Stimulated activated CD8-positive, alpha-beta memory T cell treated with anti-CD3 and anti-CD28 coated beads, Interleukin-12 subunit alpha, Interleukin-12 subunit beta, amount 100 ng/mL, for 1 hour (primary cell): ENCODE results near the gene ARHGAP6.

Source experiments
- DNase-seq: peaks from one replicate; pipeline ENCODE4 v3.0.0-alpha.2; 2020; ENCODE audit warnings: low read depth

Gene ARHGAP6

GRCh38 chrX:11575332-11575731 lies 90.4 kb downstream of the ARHGAP6 start:
- DNase-seq: no peak

DNA sequence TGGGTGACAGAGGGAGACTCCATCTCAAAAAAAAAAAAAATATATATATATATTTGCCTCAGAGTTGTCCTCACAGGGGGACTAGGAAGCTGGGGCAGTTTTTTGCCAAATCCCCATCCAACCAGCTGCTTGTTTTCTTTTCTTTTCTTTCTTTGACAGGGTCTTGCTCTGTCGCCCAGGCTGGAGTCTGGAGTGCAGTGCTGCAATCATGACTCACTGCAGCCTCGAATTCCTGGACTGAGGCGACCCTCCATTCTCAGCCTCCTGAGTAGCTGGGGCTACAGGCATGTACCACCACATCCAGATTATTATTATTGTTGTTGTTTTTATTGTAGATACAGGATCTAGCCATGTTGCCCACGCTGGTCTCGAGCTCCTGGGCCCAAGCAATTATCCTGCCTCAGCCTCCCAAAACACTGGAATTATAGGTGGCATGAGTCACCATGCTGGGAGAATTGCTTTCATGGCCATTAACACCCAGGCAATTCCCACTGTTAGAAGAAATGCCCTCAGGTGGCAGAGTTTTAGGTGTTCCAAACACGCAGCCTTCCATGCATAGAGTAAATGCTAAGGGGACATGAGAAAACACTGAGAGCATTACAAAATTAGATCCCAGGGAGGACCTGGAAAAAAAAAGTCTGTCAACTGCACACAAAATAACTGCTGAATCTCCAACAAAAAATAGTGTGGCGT lies 98.0 kb downstream of the ARHGAP6 start:
- DNase-seq: no peak

DNA sequence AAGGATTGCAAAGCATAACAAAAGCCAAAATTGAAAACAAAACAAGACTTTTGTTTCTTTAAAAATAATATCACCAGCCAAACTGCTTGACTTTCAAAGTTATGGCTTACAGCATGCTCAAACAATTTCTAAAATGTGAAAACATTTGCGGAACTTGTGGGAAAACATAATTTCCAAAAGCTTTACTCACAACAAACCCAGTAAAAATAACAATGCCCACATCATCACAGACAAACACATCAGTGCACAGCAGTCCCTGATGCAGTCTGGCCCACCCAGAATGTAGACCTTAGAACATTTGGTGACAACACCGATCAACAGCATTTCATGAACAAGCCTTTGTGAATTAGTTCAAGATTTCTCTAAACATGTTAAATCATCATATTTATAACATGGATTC lies 98.9 kb downstream of the ARHGAP6 start:
- no peak for DNase-seq

DNA sequence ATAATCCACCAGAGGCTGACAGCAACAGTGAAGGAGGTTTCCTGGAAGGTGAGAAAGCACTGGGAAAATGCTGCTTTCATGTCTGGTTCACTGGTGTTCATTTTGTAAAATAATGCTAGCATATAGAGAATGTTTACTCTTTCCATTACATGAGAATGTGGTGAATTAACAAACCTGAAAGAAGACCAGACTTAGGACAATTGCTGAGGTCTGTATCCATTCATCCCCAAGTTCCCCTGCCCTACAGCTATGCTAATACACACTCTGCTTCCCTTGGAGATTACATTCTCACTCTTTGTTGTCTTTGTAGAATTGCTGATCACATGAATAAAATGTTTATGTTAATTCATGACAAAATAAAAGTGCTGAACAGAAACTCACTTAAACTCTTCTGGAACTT lies 99.5 kb downstream of the ARHGAP6 start:
- no peak for DNase-seq

- DNase-seq: no peak
These were observed 101.2 kb downstream of the ARHGAP6 start for GRCh38 chrX:11564546-11564945.

DNA sequence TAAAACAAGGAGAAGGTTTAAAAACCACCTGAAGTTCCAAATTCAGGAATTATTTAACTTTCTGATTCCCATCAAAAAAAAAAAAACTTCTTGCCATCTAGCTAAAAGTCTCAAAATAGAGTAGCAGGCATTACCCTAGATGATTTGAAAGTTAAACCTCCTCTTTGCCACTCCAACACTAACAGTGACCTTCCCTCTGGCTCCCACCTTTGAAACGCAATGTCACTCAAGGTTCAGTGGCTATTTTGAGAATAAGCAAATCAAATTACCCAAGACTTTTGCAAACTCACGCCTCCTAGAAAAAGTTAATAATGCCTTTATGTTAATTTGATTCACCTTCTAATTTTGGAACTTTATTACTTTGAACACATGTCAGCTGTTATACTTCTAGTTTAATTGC lies 103.2 kb downstream of the ARHGAP6 start:
- DNase-seq: no peak

DNA sequence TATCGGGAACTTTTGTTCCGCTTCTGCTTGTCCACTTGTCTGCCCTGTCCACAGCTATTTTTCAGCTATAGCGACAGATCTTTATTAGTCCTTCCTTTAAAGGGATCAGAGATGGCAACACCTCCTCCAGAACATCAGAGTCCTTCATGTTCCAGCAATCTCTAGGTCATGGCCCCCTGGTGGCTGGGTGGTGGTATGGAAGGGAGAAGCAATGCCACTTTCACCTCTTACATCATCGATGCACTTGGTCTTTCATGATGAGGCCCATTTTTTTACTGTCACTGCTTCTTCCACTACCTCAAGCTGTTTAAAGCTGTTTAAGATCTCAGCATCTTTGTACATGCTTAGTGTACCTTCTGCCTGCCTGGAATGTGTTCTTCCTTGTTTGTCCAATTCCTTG lies 106.7 kb downstream of the ARHGAP6 start:
- no peak for DNase-seq

- DNase-seq: no peak
These were observed 108.6 kb downstream of the ARHGAP6 start for GRCh38 chrX:11557120-11557519.

DNA sequence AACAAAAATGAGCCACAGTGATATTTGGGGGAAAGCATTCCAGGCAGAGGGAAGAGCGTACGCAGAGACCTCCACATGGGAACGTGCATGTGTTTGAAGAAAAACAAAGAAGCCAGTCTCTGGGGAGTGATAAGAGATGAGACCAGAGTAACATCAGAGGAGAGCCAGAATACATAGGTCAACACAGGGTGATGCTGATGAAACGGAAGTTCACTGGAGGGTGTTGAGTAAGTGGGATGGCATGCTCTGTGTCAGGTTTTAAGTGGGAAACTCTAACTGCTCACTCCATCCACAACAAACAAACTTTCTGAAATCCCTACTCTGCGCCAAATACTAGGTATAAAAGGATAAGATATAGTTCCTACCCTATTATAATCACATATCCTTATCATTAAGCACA lies 110.0 kb downstream of the ARHGAP6 start:
- DNase-seq: no peak

DNA sequence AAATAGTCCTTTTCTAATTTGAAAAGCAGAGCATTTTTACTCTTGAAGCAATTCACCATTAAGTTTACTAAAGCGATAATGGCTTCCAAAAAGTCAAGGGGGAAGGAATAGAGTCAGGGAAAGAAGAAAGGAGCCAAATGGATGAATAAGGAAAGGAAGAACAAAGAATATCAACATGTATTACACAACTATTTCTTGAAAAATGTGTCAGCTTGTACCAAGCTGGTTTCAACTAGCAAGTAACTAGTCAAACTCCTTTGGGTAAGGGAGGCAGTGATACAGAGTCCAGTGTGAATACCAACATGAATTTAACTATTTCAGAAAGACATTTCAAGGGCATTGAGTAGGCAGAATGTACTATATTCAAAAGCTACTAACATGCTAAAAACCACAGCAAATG lies 112.1 kb downstream of the ARHGAP6 start:
- no peak for DNase-seq

- DNase-seq: no peak
These were observed 114.6 kb downstream of the ARHGAP6 start for GRCh38 chrX:11551151-11551550.

DNA sequence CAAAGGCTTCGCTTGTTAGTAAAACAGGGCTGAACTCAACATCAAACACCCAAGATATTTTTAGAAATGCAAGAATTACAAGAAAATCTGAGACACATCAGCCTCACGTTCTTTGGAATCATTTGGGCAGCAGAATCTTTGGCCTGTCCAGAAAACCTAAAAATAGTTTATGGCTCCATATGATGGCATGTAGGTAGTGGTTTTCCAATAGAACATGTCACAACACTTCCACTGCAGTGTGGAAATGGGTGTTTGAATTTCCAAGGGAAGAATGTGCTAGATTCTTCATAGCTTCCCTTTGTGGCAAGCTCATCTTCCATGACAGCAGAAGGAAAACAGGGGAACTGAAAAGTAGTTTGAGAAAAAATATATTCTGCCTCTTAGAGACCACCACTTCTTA lies 118.8 kb downstream of the ARHGAP6 start:
- DNase-seq: no peak

DNA sequence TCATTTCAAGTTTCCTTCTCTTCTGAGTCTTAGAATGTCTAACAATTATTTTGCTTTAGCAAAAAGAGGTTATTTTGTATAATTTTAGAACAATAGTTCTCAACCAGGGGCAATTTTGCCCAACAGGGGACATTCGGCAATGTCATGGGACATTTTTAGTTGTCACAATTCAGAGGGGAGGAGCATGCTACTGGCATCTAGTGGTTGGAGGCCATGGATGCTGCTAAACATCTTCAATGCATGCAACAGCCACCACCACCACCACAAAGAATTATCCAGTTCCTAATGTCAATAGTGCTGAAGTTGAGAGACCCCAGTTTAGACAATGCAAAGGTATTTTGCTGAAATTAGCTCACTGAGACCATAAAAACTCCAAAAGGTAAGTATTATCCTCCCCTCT lies 122.5 kb downstream of the ARHGAP6 start:
- DNase-seq: no peak

DNA sequence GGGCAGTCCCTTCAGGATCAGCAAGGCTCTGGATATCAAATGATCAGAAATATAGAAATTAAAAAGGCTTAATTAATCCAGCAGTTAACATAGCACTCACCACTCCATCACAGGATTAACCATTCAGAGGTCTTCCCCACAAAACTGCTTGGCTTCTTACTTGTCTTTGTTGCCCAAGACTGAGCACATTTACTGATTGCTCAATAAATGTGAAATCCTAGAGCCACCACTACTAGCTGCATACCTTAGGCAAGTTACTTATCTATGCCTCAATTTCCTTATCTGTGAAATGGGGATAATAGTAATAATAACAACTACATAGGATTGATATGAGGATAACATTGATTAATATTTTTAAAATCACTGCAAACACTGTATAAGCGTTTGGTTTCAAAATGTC lies 124.2 kb downstream of the ARHGAP6 start:
- DNase-seq: no peak

DNA sequence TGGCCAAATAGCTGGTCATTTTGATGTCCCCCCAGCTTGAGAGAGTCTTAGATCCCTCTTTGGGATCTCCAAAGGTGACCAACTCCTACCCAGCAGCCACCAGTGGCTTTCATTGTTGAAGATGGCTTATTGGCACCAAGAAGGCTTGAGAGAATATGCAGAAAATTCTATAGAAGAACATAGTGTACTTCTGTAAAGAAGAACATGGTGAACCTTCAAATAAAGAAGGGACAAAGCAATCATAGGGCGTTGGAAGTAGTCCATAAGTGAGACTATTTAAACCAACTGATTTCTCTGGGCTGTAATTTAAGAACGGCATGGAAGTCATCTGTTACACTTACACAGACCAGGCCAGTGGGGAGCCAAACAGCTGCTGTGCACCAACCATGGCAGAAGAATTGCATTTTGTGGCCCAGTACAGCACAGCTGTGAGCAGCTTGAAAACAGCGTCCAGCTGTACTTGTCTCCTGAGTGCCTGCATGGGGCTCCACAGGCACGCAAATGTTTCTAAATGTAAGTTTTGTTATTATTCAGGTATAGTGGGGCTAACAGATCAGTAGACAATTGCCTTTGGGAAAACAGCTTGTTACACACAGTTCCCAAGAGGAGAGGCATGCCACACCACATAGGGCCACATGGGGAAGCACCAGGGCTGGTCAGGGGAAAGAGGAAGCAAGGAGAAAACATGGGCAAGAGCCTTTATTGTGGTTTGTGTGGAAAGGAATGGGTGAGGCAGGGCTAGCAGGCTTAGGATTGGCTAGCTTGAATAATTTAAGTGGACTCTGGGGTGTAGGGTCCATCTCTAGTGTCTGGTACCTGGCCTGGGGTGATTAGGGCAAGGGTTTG lies 125.0 kb downstream of the ARHGAP6 start:
- DNase-seq: no peak

DNA sequence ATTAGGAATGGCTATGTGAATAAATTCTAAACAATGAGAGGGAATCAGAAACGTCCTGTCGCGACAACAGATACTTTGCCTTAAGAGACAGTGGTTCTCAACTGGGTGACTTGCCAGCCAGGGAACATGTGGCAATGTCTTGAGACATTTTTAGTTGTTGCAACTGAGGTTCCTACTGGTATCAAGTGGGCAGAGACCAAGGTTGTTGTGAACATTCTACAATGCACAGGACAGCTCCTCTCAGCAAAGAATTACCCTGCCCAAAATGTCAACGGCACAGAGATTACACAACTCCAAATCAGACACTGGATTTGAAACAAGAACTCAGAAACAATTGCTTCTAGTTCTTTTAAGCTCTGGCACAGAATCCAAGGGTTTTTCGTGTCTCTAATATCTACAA lies 128.6 kb downstream of the ARHGAP6 start:
- no peak for DNase-seq

GRCh38 chrX:11535156-11535919 lies 130.4 kb downstream of the ARHGAP6 start:
- DNase-seq: no peak

DNA sequence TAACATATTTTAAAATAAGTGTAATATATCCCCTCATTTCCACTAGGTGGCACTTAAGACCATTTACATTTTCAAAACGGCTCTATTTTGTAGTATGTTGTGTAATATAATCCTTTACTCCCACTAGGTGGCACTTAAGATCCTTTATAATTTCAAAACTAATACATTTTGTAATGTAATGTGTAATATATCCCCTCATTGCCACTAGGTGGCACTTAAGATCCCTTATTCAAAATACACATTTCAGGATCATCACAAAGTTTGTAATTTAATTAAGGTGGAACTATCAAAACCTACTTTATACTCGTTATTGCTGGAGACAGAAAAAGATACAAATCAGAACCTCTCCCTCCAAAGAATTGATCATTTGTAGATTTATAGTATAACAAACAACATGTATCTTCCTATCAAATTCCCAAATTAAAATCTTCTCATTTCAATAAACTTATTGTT lies 132.5 kb downstream of the ARHGAP6 start:
- DNase-seq: no peak

GRCh38 chrX:11532291-11533078 lies 133.2 kb downstream of the ARHGAP6 start:
- no peak for DNase-seq

DNA sequence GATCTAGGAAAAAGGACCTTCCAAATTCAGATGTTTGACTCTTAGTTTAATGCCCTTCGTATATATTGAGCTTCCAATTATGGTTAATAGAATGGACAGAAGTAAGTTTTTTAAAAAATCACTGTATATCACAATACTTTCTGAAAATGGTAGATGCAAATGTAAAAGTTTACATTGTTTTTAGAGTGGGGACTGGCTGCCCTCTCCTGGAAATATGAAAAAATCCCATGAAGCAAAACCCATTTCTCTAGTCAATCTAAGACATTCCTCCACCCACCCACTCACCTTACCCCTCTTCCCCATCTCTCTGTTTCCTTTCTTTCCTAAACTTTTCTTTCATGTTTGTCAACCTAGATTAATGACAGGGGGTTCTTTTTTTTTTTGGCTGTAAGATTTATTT lies 134.5 kb downstream of the ARHGAP6 start:
- no peak for DNase-seq

- DNase-seq: no peak
These were observed 135.1 kb downstream of the ARHGAP6 start for GRCh38 chrX:11530621-11531020.

GRCh38 chrX:11528623-11529022 lies 137.1 kb downstream of the ARHGAP6 start:
- no peak for DNase-seq
